T-helper 9 cell (primary cell): ENCODE data around the gene L2HGDH.
A peak's percentile ranks its signal among the peaks of the same experiment; 100 is the strongest.
"Not testable (repeated sequence)": the region's sequence is repeated elsewhere in the genome, so short reads cannot be mapped to it uniquely, and the experiment has no call there.

Experiments used
- DNase-seq: peaks from one replicate; pipeline ENCODE4 v3.0.0-alpha.2; 2020

L2HGDH gene

DNA sequence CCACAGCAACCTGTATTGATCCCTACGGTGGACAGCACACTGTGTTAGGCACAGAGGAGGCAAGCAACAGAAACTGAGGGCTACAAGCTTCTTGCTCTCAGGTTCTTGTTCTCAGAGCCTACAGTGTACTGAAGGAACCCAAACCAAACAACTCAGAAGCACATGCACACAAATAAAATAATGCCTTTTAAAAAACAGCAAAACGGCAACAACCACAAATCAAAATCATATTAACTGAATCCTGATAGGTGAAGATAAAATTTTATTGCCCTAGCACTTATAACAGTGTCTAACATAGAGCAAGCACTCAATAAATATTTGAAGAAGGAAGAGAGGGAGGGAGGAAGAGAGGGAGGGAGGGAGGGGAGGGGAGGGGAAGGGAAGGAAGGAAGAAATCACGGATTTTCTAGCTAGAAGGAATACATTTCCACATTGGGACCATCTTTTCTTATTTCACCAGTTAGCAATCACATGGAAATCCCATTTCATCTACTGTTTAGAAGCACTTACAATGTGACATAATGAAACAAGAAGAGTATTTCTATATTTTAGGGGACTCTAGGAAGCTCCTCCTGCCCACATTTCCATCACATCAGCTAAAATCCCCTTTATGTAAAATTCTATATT lies 27.3 kb upstream of the L2HGDH start:
- no peak for DNase-seq

DNA sequence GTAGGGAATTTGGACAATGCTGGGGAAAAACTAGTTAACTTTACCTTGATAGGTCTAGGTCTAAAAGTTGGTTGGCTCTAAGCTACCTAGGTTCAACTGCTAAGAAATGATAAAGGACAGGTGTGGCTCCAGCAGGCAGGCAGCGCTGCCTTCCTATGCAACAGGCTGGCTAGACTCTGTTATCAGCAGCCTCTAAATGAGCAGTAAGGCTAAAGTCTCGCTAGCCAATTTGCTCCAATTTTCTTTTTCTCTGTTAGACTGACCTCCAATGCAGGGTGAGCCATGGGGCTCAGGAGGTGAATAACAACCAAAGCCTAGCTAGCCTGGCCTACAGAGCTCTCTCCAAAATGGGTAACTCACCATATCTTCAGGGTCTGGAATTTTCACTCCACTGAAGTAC lies 26.6 kb upstream of the L2HGDH start:
- DNase-seq = no peak

DNA sequence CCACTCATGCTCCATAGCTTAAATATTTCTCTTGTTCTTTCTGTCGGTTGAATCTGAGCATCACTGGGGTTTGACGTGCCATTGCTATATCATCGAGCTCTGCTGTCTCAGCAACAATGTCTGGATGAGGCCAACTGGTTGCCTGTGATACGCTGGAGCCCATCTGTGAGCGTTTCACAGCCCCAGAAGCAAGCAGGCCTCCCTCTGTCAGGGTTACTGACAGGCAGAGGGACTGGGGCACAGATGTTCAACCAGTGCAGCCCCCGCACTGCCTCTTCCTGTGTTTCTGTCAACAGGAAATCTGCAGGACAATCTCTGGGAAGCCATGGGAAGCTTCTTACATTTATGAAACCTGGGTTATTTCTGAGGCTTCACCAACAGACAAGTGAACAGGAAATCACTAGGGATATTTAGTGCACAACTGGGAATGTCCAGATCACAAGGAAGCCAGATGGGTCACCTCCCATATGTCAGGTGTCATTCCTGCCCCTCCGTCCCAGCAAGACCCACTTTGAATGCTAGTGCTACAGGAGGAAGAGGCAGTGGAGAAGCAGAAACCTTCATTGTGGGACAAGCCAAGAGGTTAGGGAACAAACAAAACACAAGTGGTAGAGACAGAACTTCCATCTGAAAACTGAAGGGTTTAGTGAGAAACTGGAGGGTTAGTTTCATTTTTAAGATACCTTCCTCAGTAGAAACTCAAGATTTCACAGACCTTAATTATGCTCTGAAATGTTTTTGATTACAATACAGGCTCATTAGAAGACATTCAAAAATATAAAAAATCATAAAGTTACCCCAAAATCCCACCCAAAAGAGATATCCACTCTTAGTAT lies 24.2 kb upstream of the L2HGDH start:
- no peak for DNase-seq

DNA sequence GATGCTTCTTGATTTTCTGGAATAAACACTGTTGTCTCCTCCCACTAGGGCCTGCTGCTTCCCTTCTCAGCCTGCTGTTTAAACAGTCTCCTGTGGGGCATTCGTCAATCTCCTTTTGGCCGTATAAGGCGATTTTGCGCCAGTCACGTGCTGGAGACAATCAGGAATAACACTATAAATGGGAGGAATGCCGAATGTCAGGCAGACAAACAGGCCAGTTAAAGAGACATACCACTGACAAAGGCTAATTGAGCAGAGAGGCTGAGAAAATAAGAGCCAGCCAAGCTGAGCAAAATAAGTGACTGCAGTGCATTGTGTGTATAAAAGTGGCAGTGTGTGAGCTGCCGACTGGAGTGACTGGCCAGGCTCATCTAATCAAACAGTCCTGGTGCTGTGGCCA lies 23.4 kb upstream of the L2HGDH start:
- DNase-seq = no peak

DNA sequence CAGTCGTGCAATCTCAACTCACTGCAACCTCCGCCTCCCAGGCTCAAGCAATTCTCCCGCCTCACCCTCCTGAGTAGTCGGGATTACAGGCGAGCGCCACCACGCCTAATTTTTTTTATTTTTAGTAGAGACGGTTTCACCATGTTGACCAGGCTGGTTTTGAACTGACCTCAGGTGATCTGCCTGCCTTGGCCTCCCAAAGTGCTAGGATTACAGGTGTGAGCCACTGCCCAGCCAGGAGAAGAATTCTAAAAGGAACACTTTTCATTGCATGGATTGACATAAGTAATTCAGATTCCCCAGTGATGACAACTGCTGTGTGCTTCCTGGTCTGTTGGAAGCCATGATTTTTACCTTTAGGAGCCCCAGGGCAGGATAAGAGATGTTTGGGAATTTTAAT lies 22.2 kb upstream of the L2HGDH start:
- no peak for DNase-seq

DNA sequence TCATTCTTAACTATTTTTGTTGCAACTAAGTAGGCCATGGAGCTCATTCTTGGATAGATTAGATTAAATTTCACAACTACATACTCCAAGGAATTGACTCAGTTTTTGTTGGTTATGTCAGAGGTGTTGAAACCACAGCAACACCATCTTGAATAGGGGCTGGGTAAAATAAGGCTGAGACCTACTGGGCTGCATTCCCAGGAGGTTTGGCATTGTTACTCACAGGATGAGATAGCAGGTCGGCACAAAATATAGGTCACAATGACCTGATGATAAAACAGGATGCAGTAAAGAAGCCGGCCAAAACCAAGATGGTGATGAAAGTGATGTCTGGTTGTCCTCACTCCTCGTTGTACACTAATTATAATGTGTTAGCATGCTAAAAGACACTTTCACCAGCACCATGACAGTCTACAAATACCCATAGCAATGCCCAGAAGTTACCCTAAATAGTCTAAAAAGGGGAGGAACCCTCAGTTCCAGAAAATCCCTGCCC lies 21.0 kb upstream of the L2HGDH start:
- DNase-seq = no peak

DNA sequence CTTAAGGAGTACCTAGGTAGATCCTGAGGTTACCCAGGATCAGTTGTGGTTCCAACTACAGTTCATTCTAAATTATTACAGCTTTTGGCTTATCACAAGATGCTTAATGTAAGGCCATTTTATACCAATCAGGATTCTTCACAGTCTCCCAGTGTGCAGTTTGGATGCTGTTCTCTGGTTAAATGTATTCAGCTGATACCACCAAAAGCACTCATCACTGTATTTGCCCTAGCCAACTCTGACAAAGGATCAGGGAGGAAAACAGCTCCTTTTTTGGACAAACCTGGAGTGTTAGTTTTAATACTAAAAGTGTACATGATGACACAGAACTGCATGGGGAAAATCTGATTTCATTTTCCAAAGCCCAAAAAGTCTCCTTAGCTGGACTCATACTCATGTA lies 19.6 kb upstream of the L2HGDH start:
- DNase-seq = no peak

DNA sequence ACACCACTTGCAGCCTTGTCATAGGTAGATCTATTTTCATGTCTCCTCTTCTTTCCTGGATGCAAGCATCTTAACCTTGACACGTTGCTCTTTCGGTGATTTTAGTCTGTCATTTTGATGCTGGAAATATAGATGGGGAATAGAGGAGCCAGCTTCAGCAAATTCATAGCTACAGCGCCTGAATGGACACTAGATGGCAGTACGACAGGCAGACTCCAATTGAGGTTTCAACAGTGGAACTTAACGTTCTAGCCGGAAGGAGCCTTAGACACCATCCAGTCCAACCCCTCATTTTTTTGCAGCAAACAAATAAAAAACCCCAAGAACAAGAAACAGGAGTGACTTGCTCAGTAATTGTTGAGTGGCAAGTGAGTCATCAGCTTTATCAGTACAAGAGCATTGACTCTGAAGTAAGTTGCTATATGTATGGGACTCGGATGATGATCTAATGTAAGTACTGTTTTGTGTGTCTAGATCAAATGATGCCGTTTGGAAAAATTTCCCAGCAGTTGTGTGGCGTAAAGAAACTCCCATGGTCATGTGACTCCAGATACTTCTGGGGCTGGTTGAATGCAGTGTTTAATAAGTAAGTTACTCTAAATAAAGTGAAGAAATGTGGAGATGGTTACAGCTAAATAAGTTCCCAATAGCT lies 9.1 kb upstream of the L2HGDH start:
- peak; percentile 37 for DNase-seq

DNA sequence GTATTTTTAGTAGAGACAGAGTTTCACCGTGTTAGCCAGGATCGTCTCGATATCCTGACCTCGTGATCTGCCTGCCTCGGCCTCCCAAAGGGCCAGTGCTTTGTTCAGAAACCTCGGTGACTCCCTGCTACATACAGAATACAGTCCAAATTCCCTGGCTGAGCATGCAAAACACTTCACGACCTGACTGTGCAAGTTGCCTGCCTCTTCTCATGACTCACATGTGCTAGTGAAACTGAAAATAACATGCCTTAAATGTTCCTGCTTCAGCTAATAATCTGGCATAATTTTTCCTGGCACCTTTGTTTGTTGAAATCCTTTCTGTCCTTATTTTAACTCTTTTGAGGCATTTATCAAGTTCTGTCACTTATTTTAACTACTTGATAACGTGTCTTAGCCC lies 8.3 kb upstream of the L2HGDH start:
- DNase-seq = no peak

DNA sequence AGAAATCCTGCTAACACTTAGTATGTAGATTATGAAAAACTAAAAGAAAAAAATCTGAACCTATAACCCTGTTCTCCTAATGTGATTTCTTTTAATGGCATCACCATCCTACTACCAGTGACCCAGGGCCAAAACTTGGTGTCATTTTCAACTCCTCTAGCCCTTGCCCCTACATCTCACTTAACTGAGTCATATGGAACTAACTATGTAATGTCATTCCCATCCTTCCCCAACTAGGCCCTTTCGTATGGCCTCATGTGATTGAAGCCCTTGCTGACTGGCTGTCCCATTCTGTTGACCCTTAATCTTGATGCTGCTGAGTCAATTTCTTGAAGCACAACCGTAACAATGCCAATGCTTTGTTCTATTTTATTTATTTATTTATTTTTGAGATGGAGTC lies 7.7 kb upstream of the L2HGDH start:
- DNase-seq = no peak

DNA sequence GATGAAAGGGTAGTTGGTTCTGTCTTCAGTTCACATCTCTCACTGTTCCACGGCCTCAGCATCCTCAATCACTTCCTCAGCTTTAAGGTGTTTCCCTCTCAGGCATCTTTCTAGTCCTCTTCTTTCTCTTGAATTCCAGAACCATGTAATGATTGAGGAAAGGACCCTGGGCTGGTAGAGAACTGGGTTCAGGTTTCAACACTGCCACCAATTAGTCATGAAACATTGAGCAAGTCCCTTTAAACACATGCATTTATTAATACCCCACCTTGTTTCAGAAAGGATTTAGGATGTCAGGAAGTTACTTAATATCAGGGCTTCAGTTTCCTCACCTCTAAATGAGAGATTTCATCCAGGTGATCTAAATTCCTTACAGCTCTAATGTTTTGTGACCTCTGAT lies 7.3 kb upstream of the L2HGDH start:
- DNase-seq = no peak

DNA sequence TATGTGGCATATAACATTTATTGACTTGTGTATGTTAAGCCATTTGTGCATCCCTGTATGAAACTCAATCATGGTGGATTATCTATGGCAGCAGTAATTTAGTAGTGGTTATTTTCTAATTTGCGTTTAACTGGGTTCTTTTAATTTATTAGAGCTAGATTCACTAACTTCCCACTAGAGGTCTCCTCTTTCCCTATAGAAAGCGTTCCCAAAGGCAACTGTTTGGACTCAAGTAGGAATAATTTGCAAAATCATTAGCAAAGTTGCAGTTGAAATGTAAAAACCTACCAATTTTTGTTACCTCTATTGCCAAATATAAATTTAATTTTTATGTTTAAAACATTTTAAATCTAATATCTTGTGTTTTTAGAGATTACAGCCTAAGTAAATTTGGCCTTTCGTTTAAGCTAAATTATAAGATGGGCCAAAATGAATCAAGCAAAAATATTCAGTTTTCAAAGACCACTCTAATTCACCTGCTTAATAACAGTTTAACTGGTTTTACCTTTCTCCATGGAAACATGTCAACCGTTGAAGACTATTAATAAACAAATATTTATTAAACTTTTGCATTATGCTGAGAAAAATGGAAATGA lies 6.1 kb upstream of the L2HGDH start:
- no peak for DNase-seq

DNA sequence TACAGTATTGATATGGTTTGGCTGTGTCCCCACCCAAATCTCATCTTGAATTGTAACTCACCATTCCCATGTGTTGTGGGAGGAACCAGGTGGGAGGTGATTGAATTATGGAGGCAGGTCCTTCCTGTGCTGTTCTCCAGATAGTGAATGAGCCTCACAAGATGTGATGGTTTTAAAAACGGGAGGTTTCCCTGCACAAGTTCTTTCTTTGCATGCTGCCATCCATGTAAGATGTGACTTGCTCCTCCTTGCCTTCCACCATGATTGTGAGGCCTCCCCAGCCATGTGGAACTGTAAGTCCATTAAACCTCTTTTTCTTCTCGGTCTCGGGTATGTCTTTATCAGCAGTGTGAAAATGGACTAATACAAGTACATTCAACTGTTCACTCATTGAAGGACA lies 2.1 kb upstream of the L2HGDH start:
- DNase-seq = not testable (repeated sequence)

DNA sequence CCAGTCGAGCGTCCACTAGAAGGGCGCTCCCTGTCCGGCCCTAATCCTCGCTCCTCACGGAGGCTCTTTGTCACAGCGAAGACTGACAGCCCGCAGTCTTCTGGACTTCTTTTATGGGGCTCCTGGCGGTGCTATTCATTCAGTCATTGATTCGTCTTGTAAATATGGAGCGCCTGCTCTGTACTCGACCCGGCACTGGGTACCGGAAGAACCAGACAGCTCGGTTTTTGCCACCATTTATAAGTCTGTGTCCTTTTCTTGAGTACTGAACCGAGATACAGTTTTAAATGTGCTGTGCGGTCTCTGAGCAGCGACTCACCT lies 665 bp upstream of the L2HGDH start:
- no peak for DNase-seq

DNA sequence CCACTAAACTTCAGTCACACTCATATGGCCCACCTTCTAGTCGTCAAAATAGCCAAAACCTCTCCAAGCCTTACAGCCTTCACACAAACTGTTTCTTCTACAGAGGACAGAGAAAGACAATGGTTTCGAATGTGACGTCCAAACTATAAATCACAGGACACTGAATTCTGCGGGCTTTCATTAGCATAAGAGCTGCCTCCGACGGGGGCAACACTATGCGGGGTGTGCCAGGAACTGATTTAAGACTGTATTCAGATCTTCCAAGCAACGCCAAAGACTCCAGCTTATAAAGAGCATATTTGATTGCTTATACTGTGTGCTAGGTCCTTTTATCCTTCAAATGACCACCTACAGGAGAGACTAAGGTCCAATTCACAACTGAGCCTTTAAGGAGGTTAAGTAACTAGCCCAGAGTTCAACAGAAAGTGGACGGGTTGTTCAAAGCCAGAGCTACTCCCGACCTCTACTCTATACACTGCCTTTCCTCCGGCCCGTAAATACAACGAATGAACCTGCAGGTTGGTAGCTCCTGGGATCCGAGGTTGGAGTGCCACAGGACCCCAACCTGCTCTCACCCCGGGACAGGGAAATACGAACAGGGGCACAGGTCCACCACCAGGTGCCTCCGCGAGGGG lies 575 bp downstream of the L2HGDH start:
- DNase-seq = no peak

DNA sequence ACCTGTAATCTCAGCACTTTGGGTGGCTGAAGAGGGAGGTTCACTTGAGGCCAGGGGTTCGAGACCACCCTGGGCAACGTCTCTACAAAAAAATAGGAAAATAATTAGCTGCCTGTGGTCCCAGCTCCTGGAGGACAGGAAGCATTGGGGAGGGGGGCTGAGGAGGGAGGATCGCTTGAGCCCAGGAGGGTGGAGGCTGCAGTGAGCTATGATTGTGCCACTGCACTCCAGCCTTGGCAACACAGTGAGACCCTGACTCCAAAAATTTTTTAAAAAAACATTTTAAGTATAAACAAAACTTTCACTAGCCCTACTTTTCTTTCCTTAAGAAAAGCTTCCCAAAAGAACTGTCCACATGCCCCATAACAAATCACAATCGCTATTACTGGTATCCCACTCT lies 1.6 kb downstream of the L2HGDH start:
- no peak for DNase-seq

DNA sequence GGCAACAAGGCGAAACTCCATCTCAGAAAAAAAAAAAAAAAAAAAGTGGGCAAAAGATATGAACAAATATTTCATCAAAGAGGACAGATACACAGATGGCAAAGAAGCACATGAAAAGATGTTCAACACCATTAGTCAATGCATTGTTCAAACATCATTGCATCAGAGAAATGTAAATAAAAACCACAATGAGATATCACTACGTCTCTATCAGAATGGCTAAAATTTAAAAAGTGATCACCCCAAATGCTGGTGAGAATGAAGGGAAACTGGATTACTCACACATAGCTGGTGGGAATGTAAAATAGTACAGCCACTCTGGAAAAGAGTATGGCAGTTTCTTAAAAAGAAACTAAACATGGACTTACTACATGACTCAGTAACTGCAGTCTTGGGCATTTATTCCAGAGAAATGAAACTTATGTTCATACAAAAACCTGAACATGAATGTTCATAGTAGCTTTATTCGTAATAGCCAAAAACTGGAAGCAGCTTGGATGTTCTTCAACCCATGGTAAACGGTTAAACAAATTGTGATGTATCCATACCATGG lies 3.6 kb downstream of the L2HGDH start:
- DNase-seq = no peak

DNA sequence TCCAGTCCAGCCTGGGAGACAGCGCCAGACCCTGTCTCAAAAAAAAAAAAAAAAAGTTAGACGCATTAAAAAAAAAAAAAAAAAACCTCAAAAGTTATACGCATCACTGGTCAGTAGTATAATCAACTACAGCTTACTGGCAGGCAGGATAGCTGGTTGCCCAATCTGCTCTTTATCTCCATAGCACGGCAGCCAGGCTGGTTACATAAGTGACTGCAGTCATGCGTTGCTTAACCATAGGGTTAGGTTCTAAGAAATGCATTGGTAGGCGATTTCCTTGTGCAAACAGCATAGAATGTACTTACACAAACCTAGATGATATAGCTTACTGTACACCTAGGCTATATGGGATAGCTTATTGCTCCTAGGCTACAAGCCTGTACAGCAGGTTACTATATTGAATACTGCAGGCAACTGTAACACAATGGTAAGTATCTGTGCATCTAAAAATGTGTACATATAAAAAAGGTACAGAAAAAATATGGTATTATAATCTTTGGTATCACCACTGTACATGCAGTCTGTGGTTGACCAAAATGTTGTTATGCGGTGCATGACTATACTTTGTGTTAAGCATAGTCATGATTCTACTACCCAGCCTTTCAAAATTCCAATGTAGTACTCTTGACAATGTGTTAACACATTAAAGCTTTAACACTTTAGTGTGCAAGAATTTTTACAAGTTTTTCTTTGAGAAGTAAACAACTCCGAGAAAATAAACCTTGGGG lies 8.1 kb downstream of the L2HGDH start:
- no peak for DNase-seq

DNA sequence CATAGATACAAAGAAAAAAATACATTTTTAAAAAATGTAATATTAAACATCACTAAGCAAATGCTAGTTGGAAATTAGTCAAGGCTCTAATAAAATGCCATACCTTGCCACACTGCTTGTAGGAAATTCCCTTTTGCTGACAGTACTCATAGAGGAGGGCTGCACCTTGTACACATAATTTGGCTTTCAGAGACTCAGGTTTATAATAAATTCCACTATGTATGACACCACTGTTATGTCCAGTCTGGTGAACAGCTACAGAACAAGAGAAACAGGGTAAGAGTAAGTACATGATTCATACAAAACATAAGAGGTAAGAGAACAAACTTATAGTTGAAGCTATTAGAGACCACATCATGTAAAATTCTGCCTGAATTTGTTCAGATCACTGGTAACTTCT lies 10.1 kb downstream of the L2HGDH start:
- DNase-seq = no peak

DNA sequence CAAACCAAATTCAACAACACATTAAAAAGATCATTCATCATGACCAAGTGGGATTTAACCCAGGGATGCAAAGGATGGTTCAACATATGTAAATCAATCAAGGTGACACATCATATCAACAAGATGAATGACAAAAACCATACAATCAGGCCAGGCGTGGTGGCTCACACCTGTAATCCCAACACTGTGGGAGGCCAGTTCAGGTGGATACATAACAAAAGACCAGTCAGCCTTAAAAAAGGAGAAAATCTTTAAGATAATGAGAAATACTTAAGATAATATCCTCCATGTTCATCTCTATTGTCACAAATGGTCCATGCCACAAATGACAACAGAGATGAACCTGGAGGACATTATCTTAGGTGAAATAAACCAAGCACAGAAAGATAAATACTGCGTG lies 12.4 kb downstream of the L2HGDH start:
- DNase-seq = no peak

DNA sequence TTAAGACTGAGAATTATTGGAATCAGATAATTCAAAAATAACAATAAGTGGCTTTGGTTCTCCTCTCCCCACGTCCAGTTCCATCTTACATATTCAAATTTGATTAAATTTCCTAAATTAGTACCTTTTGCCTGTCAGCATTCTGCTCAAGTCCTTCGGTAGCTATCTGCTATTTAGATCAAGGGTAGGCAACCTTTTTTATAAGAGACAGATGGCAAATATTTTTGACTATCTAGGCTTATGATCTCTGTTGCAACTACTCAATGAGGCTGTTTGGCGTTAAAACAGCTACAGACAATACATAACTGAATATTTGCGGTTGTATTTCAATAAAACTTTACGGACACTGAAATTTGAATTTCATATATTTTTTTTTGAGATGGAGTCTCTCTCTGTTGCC lies 21.7 kb downstream of the L2HGDH start:
- no peak for DNase-seq

DNA sequence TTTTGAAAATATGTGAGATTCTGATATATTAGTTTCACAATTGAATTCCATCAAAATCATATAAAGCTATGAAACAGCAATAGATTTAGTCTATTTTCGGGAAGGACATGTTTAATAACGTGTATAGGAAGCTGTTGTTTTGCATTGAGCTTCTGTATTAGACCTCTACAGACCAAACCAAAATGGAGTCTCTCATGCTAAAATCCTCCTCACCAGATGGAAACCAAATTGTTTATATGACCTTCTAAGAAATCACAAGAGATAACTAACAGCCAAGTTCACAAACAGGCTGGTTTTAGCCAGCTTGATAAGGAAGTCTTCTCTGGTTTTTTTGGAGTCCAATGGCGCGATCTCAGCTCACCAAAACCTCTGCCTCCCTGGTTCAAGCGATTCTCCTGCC lies 23.9 kb downstream of the L2HGDH start:
- DNase-seq = no peak
